ENCODE data around the gene NLRP1.

Gene NLRP1

GRCh38 chr17:5557485-5557884 is 26.8 kb downstream of the NLRP1 start:
- peak; percentile 72 for DNase-seq (ENCODE audit: low spot score)

GRCh38 chr17:5555254-5555653 is 29.1 kb downstream of the NLRP1 start:
- peak; percentile 9 for DNase-seq (ENCODE audit: low spot score)

- DNase-seq (ENCODE audit: low spot score), result peak; percentile 2
These were observed 30.8 kb downstream of the NLRP1 start for GRCh38 chr17:5553479-5553878.

- DNase-seq (ENCODE audit: low spot score), result peak; percentile 0
These were observed 31.5 kb downstream of the NLRP1 start for GRCh38 chr17:5552841-5553240.

- peak; percentile 4 for DNase-seq (ENCODE audit: low spot score)
These were observed 39.0 kb downstream of the NLRP1 start for GRCh38 chr17:5545051-5545987.

GRCh38 chr17:5544115-5544514 is 40.2 kb downstream of the NLRP1 start:
- no peak for DNase-seq (ENCODE audit: low spot score)

- no peak for DNase-seq (ENCODE audit: low spot score)
These were observed 42.6 kb downstream of the NLRP1 start for GRCh38 chr17:5541610-5542202.

GRCh38 chr17:5540321-5540720 is 44.0 kb downstream of the NLRP1 start:
- DNase-seq (ENCODE audit: low spot score), result no peak

GRCh38 chr17:5539286-5539685 is 45.0 kb downstream of the NLRP1 start:
- no peak for DNase-seq (ENCODE audit: low spot score)

- DNase-seq (ENCODE audit: low spot score), result no peak
These were observed 47.3 kb downstream of the NLRP1 start for GRCh38 chr17:5536866-5537650.

GRCh38 chr17:5535436-5535835 is 48.9 kb downstream of the NLRP1 start:
- DNase-seq (ENCODE audit: low spot score), result no peak

- no peak for DNase-seq (ENCODE audit: low spot score)
These were observed 50.6 kb downstream of the NLRP1 start for GRCh38 chr17:5533486-5534315.

GRCh38 chr17:5532581-5532980 is 51.7 kb downstream of the NLRP1 start:
- no peak for DNase-seq (ENCODE audit: low spot score)

GRCh38 chr17:5531085-5531418 is 53.3 kb downstream of the NLRP1 start:
- no peak for DNase-seq (ENCODE audit: low spot score)

GRCh38 chr17:5530265-5531084 is 53.8 kb downstream of the NLRP1 start:
- no peak for DNase-seq (ENCODE audit: low spot score)

- no peak for DNase-seq (ENCODE audit: low spot score)
These were observed 56.6 kb downstream of the NLRP1 start for GRCh38 chr17:5527601-5528250.

GRCh38 chr17:5526821-5527598 is 57.3 kb downstream of the NLRP1 start:
- DNase-seq (ENCODE audit: low spot score), result peak; percentile 98

- no peak for DNase-seq (ENCODE audit: low spot score)
These were observed 61.1 kb downstream of the NLRP1 start for GRCh38 chr17:5523249-5523648.

GRCh38 chr17:5522476-5522875 is 61.8 kb downstream of the NLRP1 start:
- DNase-seq (ENCODE audit: low spot score), result no peak
